ENCODE results near the gene ZNF532. TPM values are rescaled to one million over a fixed set of nuclear protein-coding genes. Genes with fewer than 3 reads are reported as not detected.

The ZNF532 gene, protein sequence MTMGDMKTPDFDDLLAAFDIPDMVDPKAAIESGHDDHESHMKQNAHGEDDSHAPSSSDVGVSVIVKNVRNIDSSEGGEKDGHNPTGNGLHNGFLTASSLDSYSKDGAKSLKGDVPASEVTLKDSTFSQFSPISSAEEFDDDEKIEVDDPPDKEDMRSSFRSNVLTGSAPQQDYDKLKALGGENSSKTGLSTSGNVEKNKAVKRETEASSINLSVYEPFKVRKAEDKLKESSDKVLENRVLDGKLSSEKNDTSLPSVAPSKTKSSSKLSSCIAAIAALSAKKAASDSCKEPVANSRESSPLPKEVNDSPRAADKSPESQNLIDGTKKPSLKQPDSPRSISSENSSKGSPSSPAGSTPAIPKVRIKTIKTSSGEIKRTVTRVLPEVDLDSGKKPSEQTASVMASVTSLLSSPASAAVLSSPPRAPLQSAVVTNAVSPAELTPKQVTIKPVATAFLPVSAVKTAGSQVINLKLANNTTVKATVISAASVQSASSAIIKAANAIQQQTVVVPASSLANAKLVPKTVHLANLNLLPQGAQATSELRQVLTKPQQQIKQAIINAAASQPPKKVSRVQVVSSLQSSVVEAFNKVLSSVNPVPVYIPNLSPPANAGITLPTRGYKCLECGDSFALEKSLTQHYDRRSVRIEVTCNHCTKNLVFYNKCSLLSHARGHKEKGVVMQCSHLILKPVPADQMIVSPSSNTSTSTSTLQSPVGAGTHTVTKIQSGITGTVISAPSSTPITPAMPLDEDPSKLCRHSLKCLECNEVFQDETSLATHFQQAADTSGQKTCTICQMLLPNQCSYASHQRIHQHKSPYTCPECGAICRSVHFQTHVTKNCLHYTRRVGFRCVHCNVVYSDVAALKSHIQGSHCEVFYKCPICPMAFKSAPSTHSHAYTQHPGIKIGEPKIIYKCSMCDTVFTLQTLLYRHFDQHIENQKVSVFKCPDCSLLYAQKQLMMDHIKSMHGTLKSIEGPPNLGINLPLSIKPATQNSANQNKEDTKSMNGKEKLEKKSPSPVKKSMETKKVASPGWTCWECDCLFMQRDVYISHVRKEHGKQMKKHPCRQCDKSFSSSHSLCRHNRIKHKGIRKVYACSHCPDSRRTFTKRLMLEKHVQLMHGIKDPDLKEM (N-terminal part only)
- total RNA-seq: 28.3 and 36.4 TPM in 2 replicates

DNA sequence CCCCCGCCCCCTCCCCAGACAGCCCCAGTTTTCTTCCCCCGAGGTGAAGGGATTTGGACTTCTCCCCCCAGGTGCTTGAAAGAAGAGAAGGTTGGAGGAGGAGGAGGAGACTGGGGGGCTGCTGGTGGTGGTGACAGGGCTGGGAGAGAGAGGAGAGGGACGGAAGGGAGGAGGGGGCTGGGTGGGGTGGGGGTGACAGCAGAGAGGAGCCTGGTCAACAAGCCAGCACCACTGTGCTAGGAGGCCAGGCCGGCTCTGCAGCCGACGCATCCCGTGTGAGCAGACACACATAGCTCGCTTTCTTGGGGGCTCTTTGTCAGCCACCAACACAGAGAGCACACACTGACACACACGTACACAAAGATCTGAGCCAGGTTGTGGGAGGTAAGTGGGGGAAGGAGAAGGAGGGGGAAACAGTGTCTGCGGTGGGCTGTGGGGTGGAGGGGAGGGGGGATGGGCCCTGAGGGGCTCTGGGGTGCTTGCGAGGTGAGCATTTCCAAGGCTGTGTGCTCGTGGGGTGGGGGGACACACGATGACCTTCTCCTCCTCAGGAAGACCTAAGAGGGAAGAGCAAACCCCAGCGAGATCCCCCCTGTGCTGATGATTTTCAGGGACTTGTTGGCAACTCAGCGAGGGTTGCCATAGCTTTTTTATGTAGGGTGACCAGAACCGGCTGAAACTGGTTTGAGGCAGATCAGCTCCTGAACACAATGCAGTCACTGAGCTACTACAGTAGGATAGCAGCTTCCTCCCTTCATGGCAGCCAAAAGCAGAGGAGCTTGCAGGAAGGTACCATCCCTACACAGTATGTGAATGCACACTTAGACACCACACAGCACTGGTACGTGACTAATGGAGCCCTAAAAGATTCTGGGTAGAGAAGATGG lies at the start of gene ZNF532:
Gene ZNF532 (plus strand): TSS at position 732 of the 887 bp plus-strand sequence. CDS start 53,411 bp downstream, outside the sequence.

Other genes with a start within 250 kb of the ZNF532 start
- 0.47 TPM in 1 of 2 replicates, not detected in the other for gene ALPK2, start 235.8 kb upstream of the ZNF532 start, total RNA-seq
- 11.2 and 15.8 TPM in 2 replicates for gene MALT1, start 193.4 kb upstream of the ZNF532 start, total RNA-seq

Data from endothelial cell of coronary artery (primary cell).